HG03571 (cell line): ENCODE results near the gene AKAP11.
A peak's percentile ranks its signal among the peaks of the same experiment; 100 is the strongest.
"Not testable (repeated sequence)": the region's sequence is repeated elsewhere in the genome, so short reads cannot be mapped to it uniquely, and the experiment has no call there.

Experiments used
- ATAC-seq: cut with Tn5 transposase; IDR thresholded peaks from one replicate; pipeline ENCODE4 v1.9.1; 2021; ENCODE audit not compliant: unreplicated experiment

The AKAP11 gene

GRCh38 chr13:42272115-42272803 is at the start of gene AKAP11:
Gene AKAP11, plus strand, starts transcription at chr13:42272152. Its CDS starts 14,197 bp downstream, at chr13:42286349.
- peak; percentile 17 for ATAC-seq

GRCh38 chr13:42223681-42224080 is 48.3 kb upstream of the AKAP11 start:
- no peak for ATAC-seq

- no peak for ATAC-seq
Measured at GRCh38 chr13:42225051-42225450, 46.9 kb upstream of the AKAP11 start.

- not testable (repeated sequence) for ATAC-seq
Measured at GRCh38 chr13:42226759-42227158, 45.2 kb upstream of the AKAP11 start.

- no peak for ATAC-seq
Measured at GRCh38 chr13:42228527-42228926, 43.4 kb upstream of the AKAP11 start.

GRCh38 chr13:42229287-42229686 is 42.7 kb upstream of the AKAP11 start:
- no peak for ATAC-seq

GRCh38 chr13:42232671-42233070 is 39.3 kb upstream of the AKAP11 start:
- no peak for ATAC-seq

- no peak for ATAC-seq
Measured at GRCh38 chr13:42233726-42234125, 38.2 kb upstream of the AKAP11 start.

GRCh38 chr13:42239161-42239560 is 32.8 kb upstream of the AKAP11 start:
- ATAC-seq, result no peak

GRCh38 chr13:42239644-42240043 is 32.3 kb upstream of the AKAP11 start:
- ATAC-seq, result no peak

GRCh38 chr13:42246541-42246940 is 25.4 kb upstream of the AKAP11 start:
- ATAC-seq, result no peak

GRCh38 chr13:42247883-42248282 is 24.1 kb upstream of the AKAP11 start:
- no peak for ATAC-seq

- no peak for ATAC-seq
Measured at GRCh38 chr13:42255886-42256285, 16.1 kb upstream of the AKAP11 start.

- no peak for ATAC-seq
Measured at GRCh38 chr13:42258747-42259146, 13.2 kb upstream of the AKAP11 start.

GRCh38 chr13:42259515-42259914 is 12.4 kb upstream of the AKAP11 start:
- ATAC-seq, result no peak

GRCh38 chr13:42260903-42261654 is 10.9 kb upstream of the AKAP11 start:
- no peak for ATAC-seq

- ATAC-seq, result no peak
Measured at GRCh38 chr13:42266473-42266872, 5.5 kb upstream of the AKAP11 start.

- ATAC-seq, result no peak
Measured at GRCh38 chr13:42270160-42270856, 1.6 kb upstream of the AKAP11 start.

GRCh38 chr13:42270857-42271215 is 1.1 kb upstream of the AKAP11 start:
- ATAC-seq, result no peak

- peak; percentile 79 for ATAC-seq
Measured at GRCh38 chr13:42271337-42272114, 426 bp upstream of the AKAP11 start.

GRCh38 chr13:42272804-42273175 is 838 bp downstream of the AKAP11 start:
- no peak for ATAC-seq
